PC-3 (cell line): ENCODE results near the gene KCNN4. TPM values are rescaled to one million over a fixed set of nuclear protein-coding genes. Genes with fewer than 3 reads are reported as not detected.

Source experiments
- ATAC-seq: fragments of 200-7000 bp; cut with Tn5 transposase; 2 replicates; pipeline ENCODE4 v1.9.1; 2020; ENCODE audit warnings: mild to moderate bottlenecking, moderate library complexity
- BruUV-seq: library from RNA; stranded (reverse); fragments of 400-500 nt; replicated peaks from 2 replicates; lab custom pipeline; 2021; lab: Mats Ljungman, UMichigan
- CTCF ChIA-PET: fragments of 300-600 bp; sonication (Branson Sonifier 250); formaldehyde crosslinking; loops from one replicate; lab custom pipeline; 2022; ENCODE audit warnings: antibody characterized with exemption; lab: Charles Lee
- POLR2A ChIA-PET: fragments of 300-600 bp; sonication (Branson Sonifier 250); formaldehyde crosslinking; loops from one replicate; lab custom pipeline; 2022; ENCODE audit warnings: antibody characterized with exemption; ENCODE audit not compliant: unreplicated experiment; lab: Charles Lee
- DNase-seq: peaks from one replicate; pipeline ENCODE4 v3.0.0-alpha.2; 2015
- H2AFZ ChIP-seq: fragments of 300-600 bp; sonication (generic); 2 replicates; pipeline ENCODE4 v1.6.0; 2016; ENCODE audit warnings: antibody characterized with exemption, low read length
- H3F3A ChIP-seq: fragments of 300-600 bp; sonication (generic); one replicate; pipeline ENCODE4 v1.6.0; 2017; ENCODE audit warnings: antibody characterized with exemption, low read length, control low read depth, mild to moderate bottlenecking; ENCODE audit not compliant: unreplicated experiment
- H3K27ac ChIP-seq: fragments of 300-600 bp; sonication (generic); 2 replicates; pipeline ENCODE4 v1.5.1; 2016; ENCODE audit warnings: mild to moderate bottlenecking, low read length
- H3K27me3 ChIP-seq: fragments of 300-600 bp; sonication (generic); 2 replicates; pipeline ENCODE4 v1.6.1; 2016; ENCODE audit warnings: low read length, mixed read lengths
- H3K36me3 ChIP-seq: fragments of 300-600 bp; sonication (generic); 2 replicates; pipeline ENCODE4 v1.6.1; 2016; ENCODE audit warnings: low read depth, mixed run types, low read length, mixed read lengths
- H3K4me1 ChIP-seq: fragments of 300-600 bp; sonication (generic); 2 replicates; pipeline ENCODE4 v1.5.1; 2016; ENCODE audit warnings: low read length; ENCODE audit not compliant: insufficient read depth
- H3K4me2 ChIP-seq: fragments of 300-600 bp; sonication (generic); 2 replicates; pipeline ENCODE4 v1.6.0; 2016; ENCODE audit warnings: low read length
- H3K4me3 ChIP-seq: fragments of 300-600 bp; sonication (generic); 2 replicates; pipeline ENCODE4 v1.5.1; 2016; ENCODE audit warnings: mild to moderate bottlenecking, low read length, mixed read lengths
- H3K79me2 ChIP-seq: fragments of 300-600 bp; sonication (generic); 2 replicates; pipeline ENCODE4 v1.6.1; 2017; ENCODE audit warnings: low read length, mixed read lengths
- H3K9ac ChIP-seq: fragments of 300-600 bp; sonication (generic); 2 replicates; pipeline ENCODE4 v1.6.0; 2016; ENCODE audit warnings: mild to moderate bottlenecking, low read length
- H3K9me2 ChIP-seq: fragments of 300-600 bp; sonication (generic); replicated peaks from 2 replicates; pipeline ENCODE4 v1.6.1; 2016; ENCODE audit warnings: mixed run types, low read length, mixed read lengths
- H3K9me3 ChIP-seq: fragments of 300-600 bp; sonication (generic); 2 replicates; pipeline ENCODE4 v1.6.1; 2016; ENCODE audit warnings: low read length, mixed read lengths
- H4K20me1 ChIP-seq: fragments of 300-600 bp; sonication (generic); 2 replicates; pipeline ENCODE4 v1.6.1; 2016; ENCODE audit warnings: low read length, mixed read lengths
- CTCF ChIP-seq: fragments of 300-600 bp; sonication (generic); conservative IDR thresholded peaks from 2 replicates; pipeline ENCODE4 v1.5.1; 2017; ENCODE audit warnings: antibody characterized with exemption, low read depth, mild to moderate bottlenecking, low read length
- EZH2 ChIP-seq: fragments of 300-600 bp; sonication (generic); IDR thresholded peaks from one replicate; pipeline ENCODE4 v1.6.1; 2017; ENCODE audit warnings: antibody characterized with exemption, mild to moderate bottlenecking, low read length; ENCODE audit not compliant: unreplicated experiment
- EZH2phosphoT487 ChIP-seq: fragments of 300-600 bp; sonication (generic); IDR thresholded peaks from 2 replicates; pipeline ENCODE4 v1.6.1; 2018; ENCODE audit warnings: mild to moderate bottlenecking, antibody characterized with exemption, low read length, borderline replicate concordance
- intact Hi-C: fragments of 100-400 bp; cut with micrococcal nuclease; formaldehyde crosslinking; loops from 2 replicates; pipeline ENCODE4 v1.9.0; 2023
- total RNA-seq: library from RNA; depleted of rRNA; stranded (reverse); fragments of >200 nt; gene quantifications from 2 replicates; pipeline ENCODE4 v1.2.3, GENCODE V29; 2014

KCNN4 gene
- total RNA-seq, 1 experiment from 2014 or later, result 45.7 TPM

- peak; percentile 64 for ATAC-seq
- ChIA-PET POLR2A (interaction anchor here (0.7 to 1.4 kb wide), 2 partner anchors 30 to 86 kb away, joined by 3 to 5 read pairs; no protein-coding TSS in a partner anchor), CTCF (interaction anchor here (0.5 to 0.9 kb wide), 3 partner anchors 85 to 291 kb away, joined by 3 to 12 read pairs (median 4); partner anchors contain the start of gene PLAUR)
- Histone ChIP-seq H4K20me1 (no peaks in the 10 kb centered on the region), H3K27me3 (no peaks in the 10 kb centered on the region), H3K27ac (peak within 1 kb of the TSS; percentile 99), H2AFZ (peak within 1 kb of the TSS; percentile 71), H3K9me2 (no peaks in the 10 kb centered on the region), H3K9me3 (no peaks in the 10 kb centered on the region), H3K79me2 (peaks cover 41% of the 10 kb centered on the region), H3K4me1 (peaks cover 66% of the 10 kb centered on the region), H3K9ac (peak within 1 kb of the TSS; percentile 94), H3K36me3 (0 out of 2 replicates have a peak, but pooled peaks cover 9% of the 10 kb centered on the region), H3K4me3 (peak within 1 kb of the TSS; percentile 96), H3K4me2 (peak within 1 kb of the TSS; percentile 94), H3F3A (peaks cover 3% of the 10 kb centered on the region)
- BruUV-seq, result no TSS peak
- TF ChIP-seq EZH2, result no peak
- TF ChIP-seq EZH2phosphoT487, result no peak; the same call in 1 of the 2 replicates
- TF ChIP-seq CTCF, result no peak
- DNase-seq, result peak; percentile 95
- intact Hi-C loops, result no loop called here
These were observed 26.1 kb downstream of the KCNN4 start, which contains the start of gene SMG9 for GRCh38 chr19:43754503-43755255. SMG9 (minus strand) TSS chr19:43754962; CDS start chr19:43750741, 4,221 bp downstream.

GRCh38 chr19:43754253-43754502 lies 26.6 kb downstream of the KCNN4 start:
- Histone ChIP-seq H3K36me3 (0 out of 2 replicates have a peak, but pooled peaks cover 11% of the 10 kb centered on the region), H2AFZ (peak overlapping the region; percentile 71), H4K20me1 (no peaks in the 10 kb centered on the region), H3K4me2 (peak overlapping the region; percentile 94), H3K4me3 (peak overlapping the region; percentile 96), H3K27ac (peak overlapping the region; percentile 99), H3K9me2 (no peaks in the 10 kb centered on the region), H3K4me1 (peaks cover 61% of the 10 kb centered on the region), H3K9me3 (no peaks in the 10 kb centered on the region), H3K79me2 (peaks cover 41% of the 10 kb centered on the region), H3F3A (peaks cover 3% of the 10 kb centered on the region), H3K9ac (peak overlapping the region; percentile 94), H3K27me3 (no peaks in the 10 kb centered on the region)
- ATAC-seq (no peak), DNase-seq (no peak)
- no TSS peak for BruUV-seq
- intact Hi-C loops, result no loop called here
- ChIA-PET CTCF (interaction anchor here (0.5 to 0.9 kb wide), 3 partner anchors 84 to 91 kb away, joined by 3 to 4 read pairs (median 4); partner anchors contain the start of gene PLAUR), POLR2A (interaction anchor here (1.4 kb wide), 1 partner anchor 86 kb away, joined by 5 read pairs; no protein-coding TSS in a partner anchor)
- TF ChIP-seq EZH2phosphoT487, result no peak
- no peak for TF ChIP-seq EZH2
- no peak for TF ChIP-seq CTCF
